NCI-H2171 treated with DMSO at 0.1 percent for 48 hours (cell line): ENCODE measurements around the gene CRHR1.
A peak's percentile ranks its signal among the peaks of the same experiment; 100 is the strongest.

Source experiments
- DNase-seq: peaks from one replicate; lab custom pipeline; 2025; lab: John Stamatoyannopoulos, UW

CRHR1 gene

GRCh38 chr17:45867702-45868101 lies 83.6 kb downstream of the CRHR1 start:
- DNase-seq = no peak

GRCh38 chr17:45868276-45868675 lies 84.2 kb downstream of the CRHR1 start:
- DNase-seq = no peak

GRCh38 chr17:45869676-45870341 lies 85.7 kb downstream of the CRHR1 start:
- DNase-seq = no peak

- no peak for DNase-seq
Measured at GRCh38 chr17:45870342-45870974, 86.3 kb downstream of the CRHR1 start.

- DNase-seq = no peak
Measured at GRCh38 chr17:45871718-45872117, 87.6 kb downstream of the CRHR1 start.

- DNase-seq = no peak
Measured at GRCh38 chr17:45873728-45874127, 89.6 kb downstream of the CRHR1 start.

GRCh38 chr17:45874151-45874550 lies 90.0 kb downstream of the CRHR1 start:
- DNase-seq = no peak

- no peak for DNase-seq
Measured at GRCh38 chr17:45876539-45876938, 92.4 kb downstream of the CRHR1 start.

GRCh38 chr17:45877467-45877866 lies 93.3 kb downstream of the CRHR1 start:
- no peak for DNase-seq

- peak; percentile 59 for DNase-seq
Measured at GRCh38 chr17:45883063-45883462, 98.9 kb downstream of the CRHR1 start.
